ENCODE results near the gene TRPT1. TPM values are rescaled to one million over a fixed set of nuclear protein-coding genes. Genes with fewer than 3 reads are reported as not detected.

The TRPT1 gene
- total and polyA plus RNA-seq, 2 of the 4 experiments (the other 2 are of a cell fraction), result 63.2 to 81.9 TPM

DNA sequence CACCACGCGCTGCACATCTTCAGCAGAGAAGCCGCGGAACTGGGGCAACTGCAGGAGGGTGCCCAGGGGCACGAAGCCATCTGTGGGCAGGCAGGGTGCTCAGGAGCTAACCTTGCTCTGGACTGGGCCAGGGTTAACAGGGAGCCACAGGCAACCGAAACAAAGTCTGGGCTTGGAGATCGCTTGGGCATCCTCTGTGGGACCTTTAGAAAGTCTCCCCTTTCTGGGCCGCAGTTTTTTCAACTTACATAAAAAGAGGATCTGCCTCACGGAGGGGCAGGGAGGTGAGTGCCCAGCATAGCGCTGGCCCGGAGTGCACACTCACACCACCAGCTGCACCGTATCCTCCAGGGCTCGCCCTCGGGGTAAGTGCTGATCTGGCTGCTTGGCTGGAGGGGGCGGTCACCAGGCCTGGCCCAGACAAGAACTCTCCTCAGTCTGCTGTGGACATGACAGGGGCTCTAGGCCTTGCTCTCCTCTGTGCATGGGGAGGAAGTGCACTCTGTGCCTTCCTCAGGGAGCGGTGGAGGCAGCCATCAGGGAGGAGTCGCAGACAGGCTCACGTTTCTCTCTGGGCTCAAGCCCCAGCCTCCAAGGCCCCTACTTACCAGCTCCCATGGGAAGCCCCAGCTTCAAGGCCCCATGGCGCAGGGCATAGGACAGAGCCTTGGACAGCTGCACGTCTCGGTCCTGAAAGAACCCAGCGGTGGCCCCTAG lies 937 bp downstream of the TRPT1 start:
- Histone ChIP-seq H3K4me2 (ENCODE audit: low read depth, low read length) (peak overlapping the region; percentile 95), H2BK20ac (ENCODE audit: low read depth, low read length) (no peak overlapping the region), H3K9ac (ENCODE audit: low read depth, low read length) (peak overlapping the region; percentile 93), H4K91ac (ENCODE audit: insufficient read depth, low read depth, low read length) (peak overlapping the region; percentile 92; the same call in 1 of the 2 replicates), H2AK5ac (ENCODE audit: low read depth, low read length) (peak overlapping the region; percentile 94), H3K14ac (replicated peaks; ENCODE audit: low read depth, low read length) (peak overlapping the region; percentile 95), H3K36me3 (ENCODE audit: control insufficient read depth, insufficient read depth, low read length) (peaks cover 5% of the 10 kb centered on the region), H3K4ac (ENCODE audit: low read depth, low read length) (peak overlapping the region; percentile 95), H3K79me1 (ENCODE audit: low read depth in 1 of 2, low read length in 2 of 2) (peaks cover 22 to 54% of the 10 kb centered on the region in 2 experiments; a peak in 3 of 4 replicates), H3K9me3 (ENCODE audit: control insufficient read depth, insufficient read depth, low read length) (no peaks in the 10 kb centered on the region), H3K4me3 (ENCODE audit: insufficient read depth, low read depth, low read length) (peak overlapping the region; percentile 95), H4K5ac (ENCODE audit: low read depth, low read length) (no peak overlapping the region), H3K27me3 (ENCODE audit: control insufficient read depth, insufficient read depth, low read length) (no peaks in the 10 kb centered on the region), H3K23ac (ENCODE audit: low read depth, low read length) (peak overlapping the region; percentile 92), H4K8ac (ENCODE audit: low read depth in 2 of 2, low read length in 2 of 2) (peak overlapping the region; percentile 86 to 99; a peak in 2 of 4 replicates), H2BK5ac (ENCODE audit: low read depth, low read length, poor library complexity, severe bottlenecking) (peak overlapping the region; percentile 90), H3K27ac (ENCODE audit: insufficient read depth, low read length) (peak overlapping the region; percentile 85; the same call in 1 of the 2 replicates), H2BK120ac (ENCODE audit: low read depth, low read length) (no peak overlapping the region), H2BK15ac (ENCODE audit: low read depth, low read length) (no peak overlapping the region), H2AFZ (replicated peaks; ENCODE audit: low read length, poor library complexity) (peak overlapping the region; percentile 99), H4K20me1 (ENCODE audit: insufficient read depth, low read length) (no peaks in the 10 kb centered on the region; the same call in 1 of the 2 replicates), H2AK9ac (replicated peaks; ENCODE audit: low read depth, low read length, poor library complexity) (peak overlapping the region; percentile 100), H3K18ac (ENCODE audit: low read depth, low read length) (no peak overlapping the region), H3K4me1 (ENCODE audit: control insufficient read depth, insufficient read depth, low read length) (peaks cover 20% of the 10 kb centered on the region), H3K9me1 (ENCODE audit: insufficient read depth, low read length) (peaks cover 19% of the 10 kb centered on the region), H3K56ac (ENCODE audit: extremely low read depth, insufficient read depth, low read length) (no peak overlapping the region)
- intact Hi-C loops (cut with micrococcal nuclease), result no loop called here
- no peak for ATAC-seq (ENCODE audit: low read depth)
- in situ Hi-C loops (cut with MboI; ENCODE audit: low sequenced_read_pairs), result no loop called here
- DNase-seq, result no peak
- WGBS, 2 experiments (ENCODE audit: extremely low coverage in 2 of 2, insufficient read length in 1 of 2), result 86% methylated on average over 9 of the region's 22 CpGs; no CpG with 5 or more reads in 1 of the 2 experiments
- ChIA-PET CTCF (no interaction called here), POLR2A (ENCODE audit: unreplicated experiment) (no interaction called here)
- dilution Hi-C loops (cut with HindIII; ENCODE audit: low sequenced_read_pairs, unreplicated experiment), result no loop called here
- BruUV-seq (replicated peaks), result no TSS peak
- TF ChIP-seq NFE2L2 (IDR thresholded peaks at IDR 0.05; ENCODE audit: low read depth, low read length) (no peak), CEBPB (IDR thresholded peaks at IDR 0.05; ENCODE audit: low read depth, low read length) (no peak), POLR2A (IDR thresholded peaks at IDR 0.05; ENCODE audit: low read depth, low read length) (no peak), RAD21 (IDR thresholded peaks at IDR 0.05; ENCODE audit: low read length) (no peak), RFX5 (IDR thresholded peaks at IDR 0.05; ENCODE audit: low read depth, low read length) (no peak), ELK1 (IDR thresholded peaks at IDR 0.05; ENCODE audit: borderline replicate concordance, low read depth, low read length) (no peak), MAZ (IDR thresholded peaks at IDR 0.05; ENCODE audit: borderline replicate concordance, low read depth, low read length) (no peak), MXI1 (IDR thresholded peaks at IDR 0.05; ENCODE audit: borderline replicate concordance, low read depth, low read length) (no peak), RCOR1 (IDR thresholded peaks at IDR 0.05; ENCODE audit: insufficient replicate concordance, low read length) (no peak), CHD1 (IDR thresholded peaks at IDR 0.05; ENCODE audit: low read depth, low read length) (no peak), MAFK (IDR thresholded peaks at IDR 0.05; ENCODE audit: low read depth, low read length) (no peak), BHLHE40 (IDR thresholded peaks at IDR 0.05; ENCODE audit: low read depth, low read length) (no peak), FOS (IDR thresholded peaks at IDR 0.05; ENCODE audit: low read depth, low read length) (no peak)
- TF ChIP-seq, protein P1, sequence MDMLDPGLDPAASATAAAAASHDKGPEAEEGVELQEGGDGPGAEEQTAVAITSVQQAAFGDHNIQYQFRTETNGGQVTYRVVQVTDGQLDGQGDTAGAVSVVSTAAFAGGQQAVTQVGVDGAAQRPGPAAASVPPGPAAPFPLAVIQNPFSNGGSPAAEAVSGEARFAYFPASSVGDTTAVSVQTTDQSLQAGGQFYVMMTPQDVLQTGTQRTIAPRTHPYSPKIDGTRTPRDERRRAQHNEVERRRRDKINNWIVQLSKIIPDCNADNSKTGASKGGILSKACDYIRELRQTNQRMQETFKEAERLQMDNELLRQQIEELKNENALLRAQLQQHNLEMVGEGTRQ (IDR thresholded peaks at IDR 0.05; ENCODE audit: low read depth, low read length), result no peak
- TF ChIP-seq, protein P2, sequence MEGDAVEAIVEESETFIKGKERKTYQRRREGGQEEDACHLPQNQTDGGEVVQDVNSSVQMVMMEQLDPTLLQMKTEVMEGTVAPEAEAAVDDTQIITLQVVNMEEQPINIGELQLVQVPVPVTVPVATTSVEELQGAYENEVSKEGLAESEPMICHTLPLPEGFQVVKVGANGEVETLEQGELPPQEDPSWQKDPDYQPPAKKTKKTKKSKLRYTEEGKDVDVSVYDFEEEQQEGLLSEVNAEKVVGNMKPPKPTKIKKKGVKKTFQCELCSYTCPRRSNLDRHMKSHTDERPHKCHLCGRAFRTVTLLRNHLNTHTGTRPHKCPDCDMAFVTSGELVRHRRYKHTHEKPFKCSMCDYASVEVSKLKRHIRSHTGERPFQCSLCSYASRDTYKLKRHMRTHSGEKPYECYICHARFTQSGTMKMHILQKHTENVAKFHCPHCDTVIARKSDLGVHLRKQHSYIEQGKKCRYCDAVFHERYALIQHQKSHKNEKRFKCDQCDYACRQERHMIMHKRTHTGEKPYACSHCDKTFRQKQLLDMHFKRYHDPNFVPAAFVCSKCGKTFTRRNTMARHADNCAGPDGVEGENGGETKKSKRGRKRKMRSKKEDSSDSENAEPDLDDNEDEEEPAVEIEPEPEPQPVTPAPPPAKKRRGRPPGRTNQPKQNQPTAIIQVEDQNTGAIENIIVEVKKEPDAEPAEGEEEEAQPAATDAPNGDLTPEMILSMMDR (conservative IDR thresholded peaks at IDR 0.05; ENCODE audit: low read depth, low read length), result no peak

Data from IMR-90 (cell line).